NT2/D1 (cell line): ENCODE measurements around the gene KCTD8.

ENCODE experiments used
- SUZ12 ChIP-seq: IDR thresholded peaks from 2 replicates; pipeline ENCODE4 v1.6.1; 2011; ENCODE audit not compliant: insufficient read length, insufficient read depth; ENCODE audit errors: extremely low read depth
- YY1 ChIP-seq: IDR thresholded peaks from 2 replicates; pipeline ENCODE4 v1.6.1; 2011; ENCODE audit not compliant: insufficient read length, insufficient read depth

GRCh38 chr4:44421330-44422065 is 27.1 kb downstream of the KCTD8 start:
- TF ChIP-seq SUZ12 (no peak), YY1 (no peak)
